ENCODE data around the gene SLC66A2. TPM values are rescaled to one million over a fixed set of nuclear protein-coding genes. Genes with fewer than 3 reads are reported as not detected.

The SLC66A2 gene
- total and polyA plus RNA-seq, 2 donors (not counting 1 experiment from before 2014, with no cell fraction given), result 44.4 to 45.1 TPM

GRCh38 chr18:79973517-79973916, 22.1 kb upstream of the SLC66A2 start:
- peaks cover 9% of the 10 kb centered on the region for H3K4me1 Mint-ChIP-seq
- no peak overlapping the region for H3K4me3 Mint-ChIP-seq
- Histone ChIP-seq H3K4me2 (replicated peaks; ENCODE audit: low read depth, low read length, poor library complexity, severe bottlenecking) (no peak overlapping the region), H3K4me3 (ENCODE audit: control extremely low read depth in 1 of 5, extremely low read depth in 1 of 5, insufficient read depth in 1 of 5, low read depth in 2 of 5, low read length in 4 of 5) (no peak overlapping the region), H3K79me2 (ENCODE audit: control insufficient read depth, insufficient read depth, low read length) (peaks cover 40% of the 10 kb centered on the region), H3K36me3 (replicated peaks in 1 of 2; ENCODE audit: control extremely low read depth in 1 of 2, control insufficient read depth in 1 of 2, extremely low read depth in 1 of 2, insufficient read depth in 2 of 2, low read length in 1 of 2) (peaks cover 0 to 42% of the 10 kb centered on the region in 2 experiments), H3K9me3 (ENCODE audit: control extremely low read depth in 1 of 3, control insufficient read depth in 2 of 3, insufficient read depth in 1 of 3, low read length in 2 of 3) (no peaks in the 10 kb centered on the region), H3K4me1 (ENCODE audit: control insufficient read depth in 2 of 2, insufficient read depth in 2 of 2, low read length in 2 of 2) (no peaks in the 10 kb centered on the region), H4K20me1 (ENCODE audit: control insufficient read depth, insufficient read depth, low read length, poor library complexity, severe bottlenecking) (peaks cover 71% of the 10 kb centered on the region), H2AFZ (ENCODE audit: insufficient read depth, low read depth, low read length, poor library complexity, severe bottlenecking) (no peak overlapping the region), H3K27me3 (replicated peaks in 1 of 4; ENCODE audit: control extremely low read depth in 1 of 4, control insufficient read depth in 3 of 4, insufficient read depth in 4 of 4, low read length in 3 of 4) (no peaks in the 10 kb centered on the region), H3K27ac (ENCODE audit: low read length in 2 of 2) (no peak overlapping the region), H3K9ac (ENCODE audit: low read length) (no peak overlapping the region)
- no peaks in the 10 kb centered on the region for H3K27me3 Mint-ChIP-seq
- TF ChIP-seq CTCF (IDR thresholded peaks at IDR 0.05) (no peak), EZH2 (IDR thresholded peaks at IDR 0.05; ENCODE audit: borderline replicate concordance, insufficient read depth, low read depth, low read length, poor library complexity, severe bottlenecking) (no peak)
- DNase-seq, result no peak
- POLR2A ChIA-PET, result interaction anchor here (0.7 kb wide), 1 partner anchor 26 kb away, joined by 4 read pairs; no protein-coding TSS in a partner anchor
- intact Hi-C loops (cut with micrococcal nuclease), result no loop called here
- WGBS (ENCODE audit: insufficient coverage), result 97% methylated on average over 16 of the region's 16 CpGs
- no peak overlapping the region for H3K27ac Mint-ChIP-seq
- CTCF ChIA-PET, result no interaction called here
- H3K9me3 Mint-ChIP-seq (ENCODE audit: insufficient read depth), result no peaks in the 10 kb centered on the region
- ATAC-seq (ENCODE audit: low read depth), result no peak

GRCh38 chr18:79972720-79973119, 21.3 kb upstream of the SLC66A2 start:
- peaks cover 5% of the 10 kb centered on the region for H3K4me1 Mint-ChIP-seq
- ChIA-PET CTCF (no interaction called here), POLR2A (no interaction called here)
- H3K9me3 ChIP-seq (ENCODE audit: control extremely low read depth in 1 of 3, control insufficient read depth in 2 of 3, insufficient read depth in 1 of 3, low read length in 2 of 3), result no peaks in the 10 kb centered on the region
- DNase-seq, result no peak
- no peak overlapping the region for H3K4me3 ChIP-seq (ENCODE audit: control extremely low read depth in 1 of 5, extremely low read depth in 1 of 5, insufficient read depth in 1 of 5, low read depth in 2 of 5, low read length in 4 of 5)
- H3K9ac ChIP-seq (ENCODE audit: low read length), result no peak overlapping the region
- H3K27ac Mint-ChIP-seq, result no peak overlapping the region
- no peaks in the 10 kb centered on the region for H3K27me3 Mint-ChIP-seq
- H2AFZ ChIP-seq (ENCODE audit: insufficient read depth, low read depth, low read length, poor library complexity, severe bottlenecking), result no peak overlapping the region
- TF ChIP-seq EZH2 (IDR thresholded peaks at IDR 0.05; ENCODE audit: borderline replicate concordance, insufficient read depth, low read depth, low read length, poor library complexity, severe bottlenecking) (no peak), CTCF (IDR thresholded peaks at IDR 0.05) (no peak)
- H3K36me3 ChIP-seq (replicated peaks in 1 of 2; ENCODE audit: control extremely low read depth in 1 of 2, control insufficient read depth in 1 of 2, extremely low read depth in 1 of 2, insufficient read depth in 2 of 2, low read length in 1 of 2), result peaks cover 0 to 42% of the 10 kb centered on the region in 2 experiments
- peaks cover 63% of the 10 kb centered on the region for H4K20me1 ChIP-seq (ENCODE audit: control insufficient read depth, insufficient read depth, low read length, poor library complexity, severe bottlenecking)
- 90% methylated on average over 1 of the region's 3 CpGs for WGBS (ENCODE audit: insufficient coverage)
- no peak overlapping the region for H3K4me3 Mint-ChIP-seq
- no peaks in the 10 kb centered on the region for H3K9me3 Mint-ChIP-seq (ENCODE audit: insufficient read depth)
- no peaks in the 10 kb centered on the region for H3K27me3 ChIP-seq (replicated peaks in 1 of 4; ENCODE audit: control extremely low read depth in 1 of 4, control insufficient read depth in 3 of 4, insufficient read depth in 4 of 4, low read length in 3 of 4)
- intact Hi-C loops (cut with micrococcal nuclease), result no loop called here
- peaks cover 32% of the 10 kb centered on the region for H3K79me2 ChIP-seq (ENCODE audit: control insufficient read depth, insufficient read depth, low read length)
- no peaks in the 10 kb centered on the region for H3K4me1 ChIP-seq (ENCODE audit: control insufficient read depth in 2 of 2, insufficient read depth in 2 of 2, low read length in 2 of 2)
- no peak overlapping the region for H3K4me2 ChIP-seq (replicated peaks; ENCODE audit: low read depth, low read length, poor library complexity, severe bottlenecking)
- no peak overlapping the region for H3K27ac ChIP-seq (ENCODE audit: low read length in 2 of 2)
- ATAC-seq (ENCODE audit: low read depth), result no peak

All from B cell (primary cell).